Measurements from ENCODE around the gene IL32. TPM values are rescaled to one million over a fixed set of nuclear protein-coding genes. Genes with fewer than 3 reads are reported as not detected.

The IL32 gene
- total RNA-seq, 1 donor from 2014 or later, result 1.4 TPM

DNA sequence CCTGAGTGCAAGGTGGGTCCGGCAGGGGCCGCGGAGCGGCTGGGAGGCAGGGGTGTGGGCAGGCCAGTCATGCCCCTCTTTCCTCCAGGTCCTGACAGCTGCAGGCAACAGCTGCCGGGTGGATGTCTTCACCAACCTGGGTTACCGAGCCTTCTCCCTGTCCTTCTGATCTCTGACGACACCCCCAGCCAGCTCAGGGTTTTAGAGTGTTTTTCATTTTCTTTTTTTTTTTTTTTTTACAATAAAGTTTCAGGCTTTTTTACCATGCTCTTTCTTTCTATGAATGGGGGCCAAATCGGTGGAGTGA, 38.0 kb upstream of the IL32 start:
- peaks cover 28% of the 10 kb centered on the region for H3K4me1 Mint-ChIP-seq

DNA sequence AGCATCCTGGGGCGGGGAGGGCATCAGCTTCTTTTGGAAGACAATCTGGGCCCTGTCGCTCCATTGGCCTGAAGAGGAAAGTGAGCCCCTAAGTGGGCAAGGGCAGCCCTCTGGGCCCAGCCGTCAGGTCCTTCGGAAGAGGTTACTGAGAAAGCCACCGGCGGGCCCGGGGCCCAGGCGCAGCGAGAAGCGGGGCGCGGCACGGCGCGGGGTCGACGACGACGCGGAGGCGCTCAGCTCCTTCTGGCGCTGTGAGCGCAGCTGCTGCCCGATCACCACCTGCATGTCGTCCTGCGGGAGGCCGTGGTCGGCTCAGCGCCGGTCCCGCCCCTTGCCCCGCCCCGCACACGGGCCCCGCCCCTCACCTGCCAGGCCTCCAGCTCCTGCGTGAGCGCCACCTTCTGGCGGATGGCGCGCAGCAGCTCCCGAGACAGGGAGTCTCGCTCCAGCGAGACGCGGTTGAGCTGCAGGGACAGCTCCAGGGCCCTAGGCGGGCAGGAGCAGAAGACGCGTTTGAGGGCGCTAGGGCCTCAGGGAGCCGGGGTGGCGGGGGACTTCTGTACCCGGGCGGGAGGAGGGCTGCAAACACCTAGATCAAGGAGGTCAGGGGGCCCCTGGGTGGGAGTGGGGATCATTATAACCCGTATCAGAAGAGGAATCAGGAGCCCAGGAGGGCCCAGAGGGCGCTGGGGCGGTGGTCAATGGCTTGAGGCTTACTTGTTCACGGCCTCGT, 37.3 kb upstream of the IL32 start:
- peak; percentile 96 for DNase-seq (ENCODE audit: low spot score)
- peaks cover 39% of the 10 kb centered on the region for H4K20me1 ChIP-seq (ENCODE audit: low read depth)
- H3F3A ChIP-seq (ENCODE audit: low read depth), result peaks cover 17% of the 10 kb centered on the region
- H3K4me3 ChIP-seq, result peak overlapping the region; percentile 8
- H3K4me1 ChIP-seq, result peaks cover 10% of the 10 kb centered on the region
- no peak overlapping the region for H2AFZ ChIP-seq (replicated peaks)
- H3K79me2 ChIP-seq (ENCODE audit: low read depth), result peaks cover 10% of the 10 kb centered on the region
- H3K9me3 Mint-ChIP-seq, result no peaks in the 10 kb centered on the region
- no peaks in the 10 kb centered on the region for H3K36me3 ChIP-seq
- no peak for TF ChIP-seq EZH2phosphoT487 (IDR thresholded peaks at IDR 0.05)
- TF ChIP-seq, protein P1, sequence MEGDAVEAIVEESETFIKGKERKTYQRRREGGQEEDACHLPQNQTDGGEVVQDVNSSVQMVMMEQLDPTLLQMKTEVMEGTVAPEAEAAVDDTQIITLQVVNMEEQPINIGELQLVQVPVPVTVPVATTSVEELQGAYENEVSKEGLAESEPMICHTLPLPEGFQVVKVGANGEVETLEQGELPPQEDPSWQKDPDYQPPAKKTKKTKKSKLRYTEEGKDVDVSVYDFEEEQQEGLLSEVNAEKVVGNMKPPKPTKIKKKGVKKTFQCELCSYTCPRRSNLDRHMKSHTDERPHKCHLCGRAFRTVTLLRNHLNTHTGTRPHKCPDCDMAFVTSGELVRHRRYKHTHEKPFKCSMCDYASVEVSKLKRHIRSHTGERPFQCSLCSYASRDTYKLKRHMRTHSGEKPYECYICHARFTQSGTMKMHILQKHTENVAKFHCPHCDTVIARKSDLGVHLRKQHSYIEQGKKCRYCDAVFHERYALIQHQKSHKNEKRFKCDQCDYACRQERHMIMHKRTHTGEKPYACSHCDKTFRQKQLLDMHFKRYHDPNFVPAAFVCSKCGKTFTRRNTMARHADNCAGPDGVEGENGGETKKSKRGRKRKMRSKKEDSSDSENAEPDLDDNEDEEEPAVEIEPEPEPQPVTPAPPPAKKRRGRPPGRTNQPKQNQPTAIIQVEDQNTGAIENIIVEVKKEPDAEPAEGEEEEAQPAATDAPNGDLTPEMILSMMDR (IDR thresholded peaks at IDR 0.05), result peak; percentile 85
- H3K4me1 Mint-ChIP-seq, result peaks cover 26% of the 10 kb centered on the region
- peaks cover 9% of the 10 kb centered on the region for H3K36me3 Mint-ChIP-seq
- H3K4me3 Mint-ChIP-seq, result peak overlapping the region; percentile 13
- H3K27me3 Mint-ChIP-seq (ENCODE audit: insufficient read depth, low read depth), result peaks cover 22% of the 10 kb centered on the region
- peaks cover 22% of the 10 kb centered on the region for H3K27me3 ChIP-seq
- H3K9ac ChIP-seq, result no peak overlapping the region
- no peak overlapping the region for H3K27ac ChIP-seq
- no peaks in the 10 kb centered on the region for H3K9me3 ChIP-seq (ENCODE audit: low read depth)
- peak overlapping the region; percentile 74 for H3K4me2 ChIP-seq
- no peak overlapping the region for H3K27ac Mint-ChIP-seq

More for the DNA sequence above, 38.0 kb upstream of the IL32 start:
- no peak for TF ChIP-seq EZH2 (IDR thresholded peaks at IDR 0.05)
- TF ChIP-seq EZH2phosphoT487 (IDR thresholded peaks at IDR 0.05), result no peak
- TF ChIP-seq, protein P1 (IDR thresholded peaks at IDR 0.05), result no peak
- no peak overlapping the region for H3K27ac ChIP-seq
- Mint-ChIP-seq H3K27me3 (ENCODE audit: insufficient read depth, low read depth) (peaks cover 22% of the 10 kb centered on the region), H3K27ac (no peak overlapping the region), H3K9me3 (no peaks in the 10 kb centered on the region), H3K4me3 (no peak overlapping the region), H3K36me3 (peaks cover 9% of the 10 kb centered on the region)
- peaks cover 24% of the 10 kb centered on the region for H3F3A ChIP-seq (ENCODE audit: low read depth)
- peaks cover 46% of the 10 kb centered on the region for H4K20me1 ChIP-seq (ENCODE audit: low read depth)
- no peak for DNase-seq (ENCODE audit: low spot score)
- H3K79me2 ChIP-seq (ENCODE audit: low read depth), result peaks cover 10% of the 10 kb centered on the region
- H3K4me1 ChIP-seq, result peaks cover 18% of the 10 kb centered on the region
- H3K4me2 ChIP-seq, result no peak overlapping the region
- H3K9ac ChIP-seq, result no peak overlapping the region
- no peak overlapping the region for H2AFZ ChIP-seq (replicated peaks)
- no peaks in the 10 kb centered on the region for H3K36me3 ChIP-seq
- H3K4me3 ChIP-seq, result no peak overlapping the region
- H3K27me3 ChIP-seq, result peaks cover 15% of the 10 kb centered on the region
- no peaks in the 10 kb centered on the region for H3K9me3 ChIP-seq (ENCODE audit: low read depth)

DNA sequence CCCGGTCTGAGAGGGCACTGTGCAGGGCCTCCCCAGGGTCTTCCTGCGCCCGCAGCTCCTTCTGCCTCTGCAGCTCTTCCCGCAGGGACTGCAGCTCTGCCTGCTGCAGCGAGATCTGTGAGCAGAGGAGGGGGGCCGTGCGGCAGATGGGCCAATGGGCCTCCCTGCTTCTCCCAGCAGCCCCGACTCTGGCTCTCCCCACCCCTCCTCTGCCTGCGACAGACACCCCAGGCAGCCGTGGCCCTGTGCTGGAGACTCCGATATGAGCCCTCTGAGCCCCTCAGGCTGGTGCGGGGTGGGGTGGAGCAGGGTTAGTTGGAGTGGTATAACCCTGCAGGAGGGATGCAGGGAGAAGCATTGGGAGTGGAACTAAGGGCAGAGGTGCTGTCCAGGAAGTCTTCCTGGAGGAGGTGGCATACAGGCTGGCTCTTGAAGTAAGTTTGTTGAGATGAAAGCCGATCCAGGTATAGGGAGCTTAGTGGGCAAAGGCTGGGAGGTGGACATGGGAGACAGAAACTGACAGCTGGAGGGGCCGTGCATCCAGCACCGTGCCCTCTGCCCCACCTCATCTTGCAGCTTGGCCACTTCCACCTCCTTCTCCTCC, 36.6 kb upstream of the IL32 start:
- Histone ChIP-seq H3K36me3 (no peaks in the 10 kb centered on the region), H3K4me3 (no peak overlapping the region), H3K9ac (no peak overlapping the region), H3K4me2 (no peak overlapping the region), H3K27me3 (peaks cover 29% of the 10 kb centered on the region), H3K79me2 (ENCODE audit: low read depth) (peaks cover 10% of the 10 kb centered on the region), H2AFZ (replicated peaks) (no peak overlapping the region), H3F3A (ENCODE audit: low read depth) (peaks cover 15% of the 10 kb centered on the region), H3K9me3 (ENCODE audit: low read depth) (no peaks in the 10 kb centered on the region), H3K27ac (no peak overlapping the region), H4K20me1 (ENCODE audit: low read depth) (peaks cover 36% of the 10 kb centered on the region), H3K4me1 (peaks cover 9% of the 10 kb centered on the region)
- Mint-ChIP-seq H3K27me3 (ENCODE audit: insufficient read depth, low read depth) (peaks cover 28% of the 10 kb centered on the region), H3K9me3 (no peaks in the 10 kb centered on the region), H3K27ac (no peak overlapping the region), H3K4me3 (no peak overlapping the region), H3K4me1 (peaks cover 22% of the 10 kb centered on the region), H3K36me3 (peaks cover 9% of the 10 kb centered on the region)
- no peak for DNase-seq (ENCODE audit: low spot score)
- TF ChIP-seq EZH2 (IDR thresholded peaks at IDR 0.05) (no peak), EZH2phosphoT487 (IDR thresholded peaks at IDR 0.05) (no peak)
- TF ChIP-seq, protein P1 (IDR thresholded peaks at IDR 0.05), result no peak

All from neural progenitor cell (in vitro differentiated cells).